OCI-LY3 (cell line): Measurements from ENCODE around the gene LEMD2.

Experiments used
- H2AFZ ChIP-seq: fragments of 200-600, 300-600 bp; shearing (Covaris generic); 2 replicates; pipeline ENCODE4 v1.6.0; 2014; ENCODE audit warnings: antibody characterized with exemption, low read depth, low read length
- H3K27ac ChIP-seq: fragments of 200-600, 300-600 bp; sonication (generic); 2 replicates; pipeline ENCODE4 v1.5.1; 2014; ENCODE audit warnings: mild to moderate bottlenecking, low read length, moderate library complexity, mixed read lengths
- H3K27me3 ChIP-seq: fragments of 200-600, 300-600 bp; sonication (generic); 2 replicates; pipeline ENCODE4 v1.6.1; 2014; ENCODE audit warnings: low read depth, low read length, mixed read lengths
- H3K36me3 ChIP-seq: fragments of 200-600, 300-600 bp; sonication (generic); replicated peaks from 2 replicates; pipeline ENCODE3; 2014; ENCODE audit warnings: low read depth, low read length, mixed read lengths
- H3K4me1 ChIP-seq: fragments of 300-600, 200-600 bp; sonication (generic); 2 replicates; pipeline ENCODE4 v1.6.1; 2014; ENCODE audit warnings: low read length, mixed read lengths
- H3K4me2 ChIP-seq: fragments of 200-600, 300-600 bp; sonication (generic); 2 replicates; pipeline ENCODE4 v1.6.1; 2014; ENCODE audit warnings: low read length, mixed read lengths
- H3K4me3 ChIP-seq: fragments of 300-600, 200-600 bp; sonication (generic); 2 replicates; pipeline ENCODE4 v1.5.1; 2014; ENCODE audit warnings: antibody characterized with exemption, mild to moderate bottlenecking, low read length, moderate library complexity
- H3K79me2 ChIP-seq: fragments of 300-600, 200-600 bp; shearing (Covaris generic); 2 replicates; pipeline ENCODE4 v1.6.1; 2014; ENCODE audit warnings: mild to moderate bottlenecking, low read length, mixed read lengths
- H3K9ac ChIP-seq: fragments of 300-600, 200-600 bp; shearing (Covaris generic); 2 replicates; pipeline ENCODE4 v1.6.0; 2014; ENCODE audit warnings: mild to moderate bottlenecking, low read length, moderate library complexity
- H3K9me3 ChIP-seq: fragments of 200-600, 300-600 bp; shearing (Covaris generic); 2 replicates; pipeline ENCODE4 v1.6.1; 2014; ENCODE audit warnings: low read length, mixed read lengths; ENCODE audit not compliant: insufficient read depth
- H4K20me1 ChIP-seq: fragments of 200-600, 300-600 bp; sonication (generic); 2 replicates; pipeline ENCODE4 v1.6.1; 2016; ENCODE audit warnings: low read length, mixed read lengths; ENCODE audit not compliant: insufficient read depth
- EZH2phosphoT487 ChIP-seq: fragments of 200-600 bp; shearing (Covaris generic); IDR thresholded peaks from 2 replicates; pipeline ENCODE4 v1.6.1; 2018; ENCODE audit warnings: antibody characterized with exemption, mixed run types, low read depth
- TF ChIP-seq, protein P1 (sequence below): fragments of 200-600, 300-600 bp; sonication (generic); IDR thresholded peaks from 2 replicates; pipeline ENCODE4 v1.5.1; 2014; ENCODE audit warnings: antibody characterized with exemption, low read length, low read depth

LEMD2 gene

DNA sequence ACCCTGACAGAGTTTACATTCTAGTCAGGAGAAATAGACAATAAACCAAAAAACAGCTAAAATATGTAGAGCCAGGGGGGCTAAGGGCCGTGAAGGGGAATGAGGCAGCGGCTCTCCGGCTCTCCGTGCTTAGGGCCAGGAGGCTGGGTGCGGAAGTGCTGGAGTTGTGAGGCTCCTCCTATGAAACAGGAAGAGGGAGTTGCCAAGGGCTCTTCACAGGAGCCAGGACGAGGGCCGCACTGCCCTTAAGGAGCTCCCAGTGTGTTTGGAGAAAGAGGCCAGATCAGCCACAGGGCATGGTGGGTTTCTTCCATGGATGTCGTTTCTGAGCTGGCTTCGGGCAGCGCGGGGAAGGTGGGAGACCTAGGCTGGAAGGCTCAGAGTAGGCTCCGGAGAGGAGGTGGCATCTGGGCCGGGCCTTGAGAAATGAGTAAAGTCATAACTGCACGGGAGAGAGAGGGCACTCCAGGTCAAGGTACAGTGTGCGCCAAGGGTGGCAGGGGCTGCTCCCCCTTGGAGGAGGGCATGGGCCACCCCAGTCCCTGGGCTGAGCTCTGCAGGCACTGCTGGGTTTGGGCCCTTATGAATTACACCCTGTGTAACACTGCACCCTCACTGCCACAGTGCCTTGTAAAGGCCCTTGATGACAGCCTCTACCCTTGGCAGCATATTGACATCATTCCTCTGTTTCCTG, 35.7 kb upstream of the LEMD2 start:
- Histone ChIP-seq H3K4me2 (no peak overlapping the region), H2AFZ (no peak overlapping the region), H3K36me3 (no peaks in the 10 kb centered on the region), H3K9me3 (no peaks in the 10 kb centered on the region), H4K20me1 (no peaks in the 10 kb centered on the region), H3K27me3 (no peaks in the 10 kb centered on the region), H3K9ac (no peak overlapping the region), H3K27ac (no peak overlapping the region), H3K4me3 (no peak overlapping the region), H3K4me1 (no peaks in the 10 kb centered on the region), H3K79me2 (no peaks in the 10 kb centered on the region)
- TF ChIP-seq EZH2phosphoT487 = no peak
- TF ChIP-seq, protein P1, sequence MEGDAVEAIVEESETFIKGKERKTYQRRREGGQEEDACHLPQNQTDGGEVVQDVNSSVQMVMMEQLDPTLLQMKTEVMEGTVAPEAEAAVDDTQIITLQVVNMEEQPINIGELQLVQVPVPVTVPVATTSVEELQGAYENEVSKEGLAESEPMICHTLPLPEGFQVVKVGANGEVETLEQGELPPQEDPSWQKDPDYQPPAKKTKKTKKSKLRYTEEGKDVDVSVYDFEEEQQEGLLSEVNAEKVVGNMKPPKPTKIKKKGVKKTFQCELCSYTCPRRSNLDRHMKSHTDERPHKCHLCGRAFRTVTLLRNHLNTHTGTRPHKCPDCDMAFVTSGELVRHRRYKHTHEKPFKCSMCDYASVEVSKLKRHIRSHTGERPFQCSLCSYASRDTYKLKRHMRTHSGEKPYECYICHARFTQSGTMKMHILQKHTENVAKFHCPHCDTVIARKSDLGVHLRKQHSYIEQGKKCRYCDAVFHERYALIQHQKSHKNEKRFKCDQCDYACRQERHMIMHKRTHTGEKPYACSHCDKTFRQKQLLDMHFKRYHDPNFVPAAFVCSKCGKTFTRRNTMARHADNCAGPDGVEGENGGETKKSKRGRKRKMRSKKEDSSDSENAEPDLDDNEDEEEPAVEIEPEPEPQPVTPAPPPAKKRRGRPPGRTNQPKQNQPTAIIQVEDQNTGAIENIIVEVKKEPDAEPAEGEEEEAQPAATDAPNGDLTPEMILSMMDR = no peak

DNA sequence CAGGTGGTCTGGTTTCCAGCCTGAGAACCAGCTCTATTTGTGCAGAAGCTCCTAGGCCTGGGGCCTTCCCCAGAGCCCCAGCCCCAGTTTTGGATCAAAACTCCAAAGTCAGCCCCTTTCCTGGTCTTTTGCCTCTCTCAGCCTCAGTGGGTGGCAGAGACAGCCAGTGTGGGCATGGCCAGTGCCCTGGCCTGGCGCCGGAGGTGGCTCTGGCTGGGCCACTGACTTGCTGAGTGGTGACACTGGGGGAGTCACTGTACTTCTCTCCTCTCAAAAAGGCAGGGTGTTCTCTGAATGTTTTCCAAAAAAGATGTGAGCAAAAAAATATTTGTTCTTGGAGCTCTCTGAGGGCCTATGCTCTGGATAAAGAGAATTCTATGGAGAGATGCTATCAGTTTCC, 34.9 kb upstream of the LEMD2 start:
- no peak overlapping the region for H3K9ac ChIP-seq
- no peaks in the 10 kb centered on the region for H3K27me3 ChIP-seq
- no peak overlapping the region for H3K4me2 ChIP-seq
- H3K36me3 ChIP-seq = no peaks in the 10 kb centered on the region
- no peaks in the 10 kb centered on the region for H3K9me3 ChIP-seq
- H3K4me1 ChIP-seq = no peaks in the 10 kb centered on the region
- TF ChIP-seq, protein P1 = no peak
- TF ChIP-seq EZH2phosphoT487 = no peak
- no peak overlapping the region for H3K4me3 ChIP-seq
- no peaks in the 10 kb centered on the region for H3K79me2 ChIP-seq
- H3K27ac ChIP-seq = no peak overlapping the region
- no peak overlapping the region for H2AFZ ChIP-seq
- H4K20me1 ChIP-seq = no peaks in the 10 kb centered on the region

DNA sequence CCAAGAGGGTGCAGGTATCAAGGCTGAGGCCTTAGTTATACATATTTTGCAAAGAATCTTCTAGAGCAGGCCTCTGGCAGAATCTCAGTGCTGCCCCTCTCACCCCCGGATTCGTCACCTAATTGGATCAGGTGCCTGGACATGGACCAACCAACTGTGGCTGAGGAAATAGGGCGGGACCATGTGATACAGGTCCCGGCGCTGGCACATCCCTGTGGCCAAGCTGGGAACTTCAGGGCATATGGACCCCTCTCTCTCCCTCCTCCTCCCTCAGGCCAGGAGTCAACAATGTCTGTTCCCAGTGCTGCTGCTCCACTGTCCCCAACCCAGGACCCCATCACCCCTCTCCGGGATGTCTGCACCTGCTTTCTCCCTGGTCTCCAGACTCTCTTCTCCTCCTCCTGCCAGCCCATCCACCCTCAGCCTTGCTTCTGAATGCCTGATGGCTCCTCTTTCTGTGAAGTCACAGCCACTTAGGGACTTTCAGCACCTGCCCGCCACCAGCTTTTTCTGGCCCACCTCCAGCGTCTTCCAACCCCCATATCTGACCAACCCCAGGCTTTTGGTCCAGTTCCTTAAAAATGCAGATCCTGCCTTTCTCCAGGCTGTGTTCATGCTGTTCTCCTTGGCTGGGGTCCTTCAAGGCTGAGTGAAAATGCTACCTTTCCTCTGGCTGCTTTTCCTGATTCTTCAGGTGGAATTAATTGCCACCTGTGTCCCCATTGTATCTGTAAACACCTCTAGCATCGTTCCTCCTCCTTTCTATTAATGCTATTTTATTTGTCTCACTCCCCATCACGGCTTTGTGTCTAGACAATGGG, 33.9 kb upstream of the LEMD2 start:
- H4K20me1 ChIP-seq = no peaks in the 10 kb centered on the region
- H3K9me3 ChIP-seq = no peaks in the 10 kb centered on the region
- H3K4me2 ChIP-seq = no peak overlapping the region
- H3K4me1 ChIP-seq = no peaks in the 10 kb centered on the region
- no peak overlapping the region for H3K9ac ChIP-seq
- H3K27me3 ChIP-seq = no peaks in the 10 kb centered on the region
- no peak for TF ChIP-seq EZH2phosphoT487
- TF ChIP-seq, protein P1 = no peak
- no peaks in the 10 kb centered on the region for H3K79me2 ChIP-seq
- H3K36me3 ChIP-seq = no peaks in the 10 kb centered on the region
- H2AFZ ChIP-seq = no peak overlapping the region
- no peak overlapping the region for H3K27ac ChIP-seq
- no peak overlapping the region for H3K4me3 ChIP-seq

DNA sequence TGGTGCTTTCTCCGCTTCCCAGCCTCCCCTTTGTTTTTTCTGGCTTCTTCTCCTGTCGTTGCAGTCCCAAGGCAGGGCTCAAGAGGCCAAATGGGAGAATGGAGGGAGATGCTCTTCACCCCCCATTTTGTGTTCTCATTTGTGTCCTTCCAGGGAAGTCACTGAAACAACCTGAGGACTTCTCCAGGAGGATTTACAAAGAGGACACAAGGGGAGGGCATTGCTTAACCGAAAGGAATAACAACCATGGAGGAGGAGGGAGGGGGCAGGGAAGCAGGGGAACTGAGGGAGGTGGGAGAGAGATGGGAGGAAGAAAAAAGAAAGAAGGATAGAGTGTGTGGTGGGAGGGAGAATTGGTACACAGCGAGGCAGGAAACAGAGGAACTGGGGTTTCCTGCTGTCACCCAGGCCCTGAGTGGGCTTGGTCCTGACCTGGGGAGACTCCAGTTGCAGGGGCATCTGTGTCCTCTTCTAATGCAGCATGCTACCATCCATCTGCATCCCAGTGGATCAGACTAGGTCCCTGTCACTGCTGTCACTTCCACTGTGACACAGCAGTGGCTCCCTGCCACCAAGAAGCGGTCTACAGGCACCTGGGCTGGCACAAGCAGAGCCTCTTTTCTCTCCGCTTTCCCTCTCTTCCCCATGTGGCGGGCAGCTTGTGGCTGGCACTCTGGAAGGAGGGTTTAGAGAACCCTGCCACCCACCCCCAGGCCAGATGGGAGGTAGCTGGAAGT, 32.0 kb upstream of the LEMD2 start:
- H2AFZ ChIP-seq = no peak overlapping the region
- TF ChIP-seq, protein P1 = no peak
- TF ChIP-seq EZH2phosphoT487 = no peak

More for the DNA sequence above, 32.0 kb upstream of the LEMD2 start:
- no peaks in the 10 kb centered on the region for H3K4me1 ChIP-seq
- H3K36me3 ChIP-seq = no peaks in the 10 kb centered on the region
- H3K27me3 ChIP-seq = no peaks in the 10 kb centered on the region
- no peak overlapping the region for H3K9ac ChIP-seq
- no peak overlapping the region for H3K27ac ChIP-seq
- no peaks in the 10 kb centered on the region for H3K9me3 ChIP-seq
- no peak overlapping the region for H3K4me2 ChIP-seq
- H3K79me2 ChIP-seq = no peaks in the 10 kb centered on the region
- no peaks in the 10 kb centered on the region for H4K20me1 ChIP-seq
- no peak overlapping the region for H3K4me3 ChIP-seq
